Measurements from ENCODE around the gene DDX52.
A peak's percentile ranks its signal among the peaks of the same experiment; 100 is the strongest.
"Not testable (repeated sequence)": the region's sequence is repeated elsewhere in the genome, so short reads cannot be mapped to it uniquely, and the experiment has no call there.

DDX52 gene

GRCh38 chr17:37651849-37652248 lies 8.6 kb upstream of the DDX52 start:
- no peak for DNase-seq (ENCODE audit: low read depth)

GRCh38 chr17:37650419-37651003 lies 7.3 kb upstream of the DDX52 start:
- peak; percentile 50 for DNase-seq (ENCODE audit: low read depth)

DNA sequence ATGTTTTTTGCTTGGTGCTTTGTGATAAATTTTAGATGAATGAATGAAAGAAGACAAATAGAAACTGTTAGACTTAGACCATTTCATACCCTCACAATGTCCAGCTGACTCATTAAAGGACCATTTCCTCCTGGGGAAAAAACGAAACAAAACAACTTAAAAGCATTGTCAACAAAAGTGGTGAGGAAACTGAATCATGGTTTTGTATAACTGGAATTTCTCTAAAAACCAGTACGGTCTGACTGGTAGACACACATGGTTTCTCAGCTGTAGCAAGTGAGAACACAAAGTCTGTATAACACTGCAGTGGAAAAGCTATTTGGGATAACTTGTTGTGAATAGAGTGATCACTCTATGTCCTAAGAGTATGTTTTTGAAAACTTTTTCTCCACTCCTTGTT lies 5.3 kb upstream of the DDX52 start:
- peak; percentile 75 for DNase-seq (ENCODE audit: low read depth)

DNA sequence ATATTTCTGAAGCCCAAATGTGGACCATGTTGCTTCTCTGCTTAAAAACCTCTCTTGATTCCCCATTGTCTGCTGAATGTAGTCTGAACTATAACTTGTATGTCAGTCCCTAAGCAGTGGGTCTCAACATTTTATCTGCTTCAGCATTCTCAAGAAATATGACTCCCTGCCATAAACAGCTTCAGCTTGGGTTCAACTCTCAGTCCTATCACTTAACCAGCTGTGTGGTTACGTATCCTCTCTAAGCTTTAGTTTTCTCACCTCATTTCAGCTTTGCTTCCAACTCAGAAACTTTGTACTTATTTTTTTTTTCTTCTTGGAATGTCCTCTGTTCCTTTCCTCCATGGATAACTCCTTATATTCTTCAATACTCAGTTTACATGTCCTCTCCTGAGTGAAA lies 4.6 kb upstream of the DDX52 start:
- DNase-seq (ENCODE audit: low read depth): no peak

DNA sequence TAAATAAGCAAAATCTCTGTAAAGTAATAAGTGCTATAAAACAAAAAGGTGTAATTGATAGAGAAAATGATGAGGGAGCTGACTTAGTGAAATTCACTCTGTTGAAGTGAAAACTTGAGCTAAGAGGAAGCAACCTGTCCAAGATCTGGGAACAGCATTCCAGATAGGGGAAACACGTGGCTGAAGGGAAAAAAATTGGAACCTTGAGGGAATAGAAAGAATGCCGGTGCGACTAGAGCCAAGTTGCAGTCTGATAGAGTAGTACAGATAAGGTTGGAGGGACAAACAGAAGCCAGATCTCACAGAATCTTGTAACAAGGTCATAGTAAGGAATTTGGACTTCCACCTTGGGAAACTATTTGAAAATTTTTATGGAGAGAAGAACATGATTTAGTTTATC lies 623 bp upstream of the DDX52 start:
- no peak for DNase-seq (ENCODE audit: low read depth)

DNA sequence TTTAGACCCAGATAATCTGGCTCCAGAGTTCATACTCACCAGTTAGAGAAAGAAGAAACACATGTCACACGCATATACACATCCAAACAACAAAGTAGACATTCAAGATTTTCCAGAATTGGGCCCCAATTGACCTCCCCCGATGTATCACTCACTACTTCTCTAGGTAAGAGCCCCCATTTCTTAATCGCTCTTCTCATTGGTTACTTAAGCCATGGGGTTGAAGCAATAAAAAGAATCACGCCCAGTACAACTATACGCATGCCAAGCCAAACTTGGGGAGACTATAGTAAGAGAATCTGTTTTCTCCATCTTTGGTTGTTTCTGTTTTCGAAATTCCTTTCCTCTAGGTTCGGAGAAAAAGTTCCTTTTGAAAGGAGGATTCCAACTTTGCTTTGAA lies 565 bp downstream of the DDX52 start:
- DNase-seq (ENCODE audit: low read depth): peak; percentile 43

DNA sequence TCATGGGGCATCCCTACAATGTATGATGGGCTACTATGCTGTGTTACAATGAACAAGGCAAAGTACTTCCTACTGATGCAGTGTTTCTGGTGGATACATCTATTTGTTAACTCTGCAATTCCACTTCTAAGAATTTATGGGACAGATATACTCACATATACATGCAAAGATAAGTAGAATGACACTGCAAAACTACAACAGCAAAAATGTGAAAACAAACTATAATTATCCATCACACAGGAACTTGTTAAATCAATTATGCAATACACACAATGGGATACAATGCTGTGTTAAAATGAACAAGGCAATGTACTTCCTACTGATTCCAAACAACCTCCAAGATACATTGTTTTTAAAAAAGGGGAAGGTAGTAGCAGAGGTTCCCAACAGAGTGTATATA lies 3.2 kb downstream of the DDX52 start:
- peak; percentile 4 for DNase-seq (ENCODE audit: low read depth)

GRCh38 chr17:37637956-37638355 lies 5.3 kb downstream of the DDX52 start:
- DNase-seq (ENCODE audit: low read depth): no peak

GRCh38 chr17:37616430-37616829 lies 26.8 kb downstream of the DDX52 start:
- not testable (repeated sequence) for DNase-seq (ENCODE audit: low read depth)

DNA sequence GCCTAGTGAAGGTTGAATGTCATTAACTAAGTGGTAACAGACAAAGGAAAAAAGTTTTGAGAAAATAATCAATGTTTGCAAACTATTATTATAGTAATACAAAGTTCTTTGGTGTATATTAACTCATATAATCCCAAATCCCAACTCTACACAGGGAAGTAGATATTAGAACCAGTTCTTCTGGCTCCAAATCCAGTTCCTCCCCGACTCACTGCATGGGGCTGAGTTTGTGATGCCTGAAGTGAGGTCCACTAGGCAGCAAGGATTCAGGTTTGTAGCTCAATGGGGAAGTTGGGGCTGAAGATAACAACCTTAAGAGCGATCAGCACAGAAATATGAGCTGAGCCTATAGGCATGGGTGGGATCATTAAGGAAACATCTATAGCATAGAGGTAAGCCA lies 28.4 kb downstream of the DDX52 start:
- DNase-seq (ENCODE audit: low read depth): no peak

DNA sequence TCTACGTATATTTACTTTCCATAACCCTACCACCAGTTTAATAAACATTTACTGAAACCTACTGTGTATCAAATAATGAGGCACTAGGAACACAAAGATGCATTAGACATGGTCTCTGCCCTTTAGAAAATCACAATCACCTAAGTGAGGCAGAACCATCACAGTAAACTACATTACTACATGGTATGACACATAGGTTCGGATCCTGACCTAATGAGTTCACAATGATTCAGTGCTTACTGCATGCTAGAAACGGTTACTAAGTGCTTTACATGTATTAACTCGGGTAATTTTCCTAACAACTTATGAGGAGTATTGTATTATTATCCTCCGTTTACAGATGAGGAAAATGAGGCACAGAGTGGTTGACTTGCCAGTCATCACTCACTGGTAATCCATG lies 28.9 kb downstream of the DDX52 start:
- DNase-seq (ENCODE audit: low read depth): peak; percentile 86

GRCh38 chr17:37610971-37611370 lies 32.3 kb downstream of the DDX52 start:
- DNase-seq (ENCODE audit: low read depth): peak; percentile 6

DNA sequence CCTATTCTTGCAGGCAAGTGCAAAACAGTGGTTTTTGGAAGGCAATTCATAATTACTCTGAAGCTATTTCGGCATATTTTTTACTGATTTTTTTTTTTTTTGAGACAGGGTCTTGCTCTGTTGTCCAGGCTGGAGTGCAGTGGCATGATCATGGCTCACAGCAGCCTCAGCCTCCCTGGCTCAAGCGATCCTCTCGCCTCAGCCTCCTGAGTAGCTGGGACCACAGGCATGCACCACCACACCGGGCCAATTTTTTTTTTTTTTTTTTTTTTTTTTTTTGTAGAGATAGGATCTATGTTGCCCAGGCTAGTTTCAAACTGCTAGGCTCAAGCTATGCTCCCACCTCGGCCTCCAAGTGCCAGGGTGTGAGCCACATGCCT lies 33.2 kb downstream of the DDX52 start:
- not testable (repeated sequence) for DNase-seq (ENCODE audit: low read depth)

- DNase-seq (ENCODE audit: low read depth): peak; percentile 92
Observed at GRCh38 chr17:37609170-37610040, 33.8 kb downstream of the DDX52 start, which contains the start of gene SYNRG. SYNRG (minus strand) TSS chr17:37609418; CDS start chr17:37609355, 63 bp downstream.

GRCh38 chr17:37608351-37609169 lies 34.7 kb downstream of the DDX52 start:
- peak; percentile 25 for DNase-seq (ENCODE audit: low read depth)

DNA sequence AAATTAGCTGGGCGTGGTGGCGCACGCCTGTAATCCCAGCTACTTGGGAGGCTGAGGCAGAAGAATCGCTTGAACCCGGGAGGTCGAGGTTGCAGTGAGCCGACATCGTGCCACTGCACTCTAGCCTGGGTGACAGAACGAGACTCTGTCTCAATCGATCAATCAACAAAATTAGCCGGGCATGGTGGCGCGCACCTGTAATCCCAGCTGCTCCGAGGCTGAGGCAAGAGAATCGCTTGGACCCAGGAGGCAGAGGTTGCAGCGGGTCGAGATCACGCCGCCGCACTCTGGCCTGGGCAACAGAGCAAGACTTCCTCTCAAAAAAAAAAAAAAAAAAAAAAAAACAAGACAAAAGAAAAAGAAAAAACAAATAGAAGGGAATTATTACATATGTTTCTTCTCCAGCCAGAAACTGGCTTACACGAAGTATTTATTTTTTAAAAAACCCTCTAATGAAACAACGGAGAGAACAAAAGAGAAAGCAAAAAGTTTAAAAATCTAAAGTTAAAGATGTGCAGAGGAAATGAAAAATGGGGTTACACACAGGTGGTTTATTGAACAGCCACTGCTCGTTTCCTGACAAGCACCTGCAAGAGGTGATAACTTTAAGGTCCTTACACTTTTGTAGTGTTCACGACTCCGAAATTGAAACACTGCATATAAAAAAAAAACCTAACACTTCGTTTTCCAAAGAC lies 35.5 kb downstream of the DDX52 start:
- DNase-seq (ENCODE audit: low read depth): no peak

DNA sequence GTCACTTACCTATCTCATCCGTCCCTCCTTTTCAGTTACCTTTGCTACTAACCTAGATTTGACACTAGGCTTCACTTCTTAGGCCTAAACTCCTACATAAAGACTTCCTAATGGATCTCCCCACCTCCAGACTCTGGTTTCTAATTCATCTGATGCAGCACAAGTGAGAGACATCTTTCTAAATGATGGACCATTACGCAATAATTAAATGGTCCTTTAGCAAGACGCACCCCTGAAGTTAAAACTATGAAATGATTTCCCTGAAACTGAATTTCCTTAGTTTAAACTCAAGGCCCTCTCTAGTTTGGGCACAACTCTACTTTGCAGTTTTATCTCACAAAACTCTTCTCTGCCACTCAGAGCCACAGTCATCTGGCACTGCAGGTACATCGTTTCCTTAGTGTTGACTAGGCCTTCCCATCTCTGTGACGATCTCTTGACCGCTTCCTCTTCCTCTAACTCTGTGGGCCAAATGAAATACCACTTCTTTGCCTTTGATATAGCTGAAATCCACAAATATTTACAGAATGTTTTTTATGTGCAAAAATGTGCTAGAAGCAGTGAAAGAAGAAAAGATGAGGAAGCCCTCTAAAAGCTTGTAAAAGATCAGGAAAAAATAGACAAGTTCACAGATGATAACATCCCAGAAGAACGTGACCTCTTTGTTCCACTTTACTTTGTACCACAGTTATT lies 37.3 kb downstream of the DDX52 start:
- DNase-seq (ENCODE audit: low read depth): no peak

DNA sequence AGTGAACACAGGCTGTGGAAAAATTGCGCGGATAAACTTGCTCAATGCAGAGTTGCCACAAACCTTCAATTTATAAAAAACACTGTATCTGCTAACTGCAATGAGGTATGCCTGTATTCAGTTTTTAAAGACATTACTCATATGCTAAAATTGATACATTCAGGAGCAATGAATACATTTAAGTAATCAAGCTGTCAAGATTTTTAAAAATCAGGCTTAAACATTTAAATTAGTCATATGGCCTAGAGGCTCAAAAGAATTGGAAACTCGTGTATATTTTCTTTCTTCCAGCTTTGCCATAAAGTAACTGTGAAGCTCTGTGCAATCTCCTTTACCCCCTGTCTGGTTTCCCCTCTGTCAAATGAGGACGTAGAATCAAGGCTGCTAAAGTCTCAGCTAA lies 38.2 kb downstream of the DDX52 start:
- DNase-seq (ENCODE audit: low read depth): no peak

DNA sequence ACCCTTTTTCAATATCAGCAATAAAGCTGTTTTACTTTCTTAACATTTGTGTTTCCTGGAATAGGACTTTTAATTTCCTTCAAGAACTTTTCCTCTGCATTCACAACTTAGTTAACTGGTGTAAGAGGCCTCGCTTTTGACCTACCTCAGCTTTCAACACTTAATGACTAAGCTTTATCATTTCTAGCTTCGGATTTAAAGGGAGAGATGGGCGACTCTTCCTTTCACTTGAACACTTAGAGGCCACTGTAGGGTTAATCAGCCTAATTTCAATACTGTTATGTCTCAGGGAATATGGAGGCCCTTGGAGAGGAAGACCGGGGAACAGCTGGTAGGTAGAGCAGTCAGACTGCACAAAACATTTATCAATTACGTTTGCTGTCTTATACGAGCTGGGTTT lies 38.7 kb downstream of the DDX52 start:
- DNase-seq (ENCODE audit: low read depth): no peak

DNA sequence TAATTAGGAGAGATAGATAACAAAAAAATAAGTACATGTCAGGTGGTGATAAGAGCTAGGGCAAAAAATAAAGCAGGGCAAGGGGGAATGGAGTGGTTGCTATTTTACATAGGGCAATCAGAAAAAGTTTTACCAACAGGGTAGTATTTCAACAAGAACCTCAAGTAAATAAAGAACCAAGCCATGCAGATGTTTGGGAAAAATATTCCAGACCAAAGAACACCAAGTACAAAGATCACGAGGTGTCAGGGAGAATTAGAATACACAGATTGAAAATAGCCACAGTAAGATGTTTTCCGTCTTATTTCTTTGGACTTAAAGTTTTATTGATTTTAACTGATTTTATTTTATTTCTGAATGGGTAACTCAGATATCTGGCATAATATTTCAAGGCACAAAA lies 45.1 kb downstream of the DDX52 start:
- no peak for DNase-seq (ENCODE audit: low read depth)

- DNase-seq (ENCODE audit: low read depth): no peak
Observed at GRCh38 chr17:37592291-37592690, 51.0 kb downstream of the DDX52 start.

DNA sequence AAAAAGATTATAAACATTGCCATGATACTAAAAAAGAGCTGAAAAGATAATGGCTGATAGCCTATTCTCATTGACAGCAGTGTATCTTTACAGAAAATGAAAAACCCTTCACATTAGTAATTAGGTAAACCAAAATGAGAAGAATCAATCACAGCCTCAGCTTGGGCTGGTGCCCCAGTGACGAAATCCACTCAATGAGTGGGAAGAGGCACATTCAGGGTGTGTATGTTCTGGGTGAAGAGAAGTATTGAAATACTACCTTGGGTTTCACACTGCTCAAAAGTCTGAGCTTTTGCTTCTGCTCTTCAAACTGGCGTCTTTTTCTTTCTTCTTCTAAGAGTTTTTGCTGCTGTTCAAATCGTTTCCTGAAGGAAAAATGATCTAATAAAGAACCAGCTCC lies 58.2 kb downstream of the DDX52 start:
- no peak for DNase-seq (ENCODE audit: low read depth)

All from amniotic epithelial cell (primary cell).